Neural progenitor cell (in vitro differentiated cells): ENCODE data around the gene RNF175.

ENCODE experiments used
- EZH2 ChIP-seq: fragments of 200-600 bp; sonication (generic); IDR thresholded peaks from 2 replicates; pipeline ENCODE4 v1.6.1; 2017; ENCODE audit warnings: antibody characterized with exemption, mild to moderate bottlenecking, moderate library complexity
- TF ChIP-seq, protein P1 (sequence below): fragments of 200-600 bp; sonication (generic); IDR thresholded peaks from 2 replicates; pipeline ENCODE4 v1.5.1; 2017; ENCODE audit warnings: antibody characterized with exemption, mild to moderate bottlenecking

DNA sequence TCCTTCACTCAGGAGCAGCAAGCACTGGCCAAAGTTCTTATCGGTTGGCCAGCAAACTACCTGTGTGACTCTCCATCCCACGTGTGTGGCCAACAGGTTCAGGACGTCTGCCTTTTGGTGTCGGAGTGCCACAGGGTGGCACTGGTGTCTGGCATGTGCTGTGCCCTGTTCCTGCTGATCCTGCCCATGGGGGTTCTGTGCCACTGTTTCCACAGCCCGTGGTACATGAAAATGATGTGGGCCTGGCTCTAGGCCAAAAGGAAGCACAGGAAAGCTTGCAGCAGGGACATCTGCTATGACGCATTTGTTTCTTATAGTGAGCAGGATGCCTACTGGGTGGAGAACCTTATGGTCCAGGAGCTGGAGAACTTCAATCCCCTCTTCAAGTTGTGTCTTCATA, 80.3 kb downstream of the RNF175 start:
- TF ChIP-seq, protein P1, sequence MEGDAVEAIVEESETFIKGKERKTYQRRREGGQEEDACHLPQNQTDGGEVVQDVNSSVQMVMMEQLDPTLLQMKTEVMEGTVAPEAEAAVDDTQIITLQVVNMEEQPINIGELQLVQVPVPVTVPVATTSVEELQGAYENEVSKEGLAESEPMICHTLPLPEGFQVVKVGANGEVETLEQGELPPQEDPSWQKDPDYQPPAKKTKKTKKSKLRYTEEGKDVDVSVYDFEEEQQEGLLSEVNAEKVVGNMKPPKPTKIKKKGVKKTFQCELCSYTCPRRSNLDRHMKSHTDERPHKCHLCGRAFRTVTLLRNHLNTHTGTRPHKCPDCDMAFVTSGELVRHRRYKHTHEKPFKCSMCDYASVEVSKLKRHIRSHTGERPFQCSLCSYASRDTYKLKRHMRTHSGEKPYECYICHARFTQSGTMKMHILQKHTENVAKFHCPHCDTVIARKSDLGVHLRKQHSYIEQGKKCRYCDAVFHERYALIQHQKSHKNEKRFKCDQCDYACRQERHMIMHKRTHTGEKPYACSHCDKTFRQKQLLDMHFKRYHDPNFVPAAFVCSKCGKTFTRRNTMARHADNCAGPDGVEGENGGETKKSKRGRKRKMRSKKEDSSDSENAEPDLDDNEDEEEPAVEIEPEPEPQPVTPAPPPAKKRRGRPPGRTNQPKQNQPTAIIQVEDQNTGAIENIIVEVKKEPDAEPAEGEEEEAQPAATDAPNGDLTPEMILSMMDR: no peak
- no peak for TF ChIP-seq EZH2
